ENCODE data around the gene GRIP1. TPM values are rescaled to one million over a fixed set of nuclear protein-coding genes. Genes with fewer than 3 reads are reported as not detected.

GRIP1 gene
- total RNA-seq, 1 donor from 2014 or later = 122 TPM

GRCh38 chr12:66491853-66492252, 187.0 kb downstream of the GRIP1 start:
- no peak for FAIRE-seq

GRCh38 chr12:66482351-66483203, 196.3 kb downstream of the GRIP1 start:
- DNase-seq (ENCODE audit: low spot score in 2 of 2) (no peak), FAIRE-seq (no peak)

More at GRCh38 chr12:66491853-66492252, 187.0 kb downstream of the GRIP1 start:
- no peak for DNase-seq (ENCODE audit: low spot score in 2 of 2)

GRCh38 chr12:66467932-66468331, 210.9 kb downstream of the GRIP1 start:
- DNase-seq (ENCODE audit: low spot score in 2 of 2) (no peak), FAIRE-seq (no peak)

GRCh38 chr12:66461331-66461730, 217.5 kb downstream of the GRIP1 start:
- DNase-seq (ENCODE audit: low spot score in 2 of 2) (no peak), FAIRE-seq (no peak)

GRCh38 chr12:66459944-66460482, 218.9 kb downstream of the GRIP1 start:
- FAIRE-seq (no peak), DNase-seq (ENCODE audit: low spot score in 2 of 2) (no peak)

GRCh38 chr12:66456612-66457011, 222.3 kb downstream of the GRIP1 start:
- DNase-seq (ENCODE audit: low spot score in 2 of 2) (no peak), FAIRE-seq (no peak)

GRCh38 chr12:66453844-66454243, 225.0 kb downstream of the GRIP1 start:
- no peak for FAIRE-seq
- no peak for DNase-seq (ENCODE audit: low spot score in 2 of 2)

GRCh38 chr12:66453120-66453519, 225.8 kb downstream of the GRIP1 start:
- no peak for FAIRE-seq
- DNase-seq (ENCODE audit: low spot score in 2 of 2) = no peak

GRCh38 chr12:66449531-66449930, 229.3 kb downstream of the GRIP1 start:
- DNase-seq (ENCODE audit: low spot score in 2 of 2) = no peak
- no peak for FAIRE-seq

- DNase-seq (ENCODE audit: low spot score in 2 of 2) (no peak), FAIRE-seq (no peak)
Measured at GRCh38 chr12:66447643-66448042, 231.2 kb downstream of the GRIP1 start.

GRCh38 chr12:66446276-66446675, 232.6 kb downstream of the GRIP1 start:
- no peak for DNase-seq (ENCODE audit: low spot score in 2 of 2)
- FAIRE-seq = no peak

GRCh38 chr12:66441905-66442559, 236.8 kb downstream of the GRIP1 start:
- DNase-seq (ENCODE audit: low spot score in 2 of 2) = no peak
- no peak for FAIRE-seq

- DNase-seq (ENCODE audit: low spot score in 2 of 2) = no peak
- no peak for FAIRE-seq
Measured at GRCh38 chr12:66438601-66439000, 240.3 kb downstream of the GRIP1 start.

GRCh38 chr12:66430106-66430505, 248.8 kb downstream of the GRIP1 start:
- no peak for FAIRE-seq
- DNase-seq (ENCODE audit: low spot score in 2 of 2) = no peak

- FAIRE-seq = no peak
- no peak for DNase-seq (ENCODE audit: low spot score in 2 of 2)
Measured at GRCh38 chr12:66428870-66429269, 250.0 kb downstream of the GRIP1 start.

- no peak for DNase-seq (ENCODE audit: low spot score in 2 of 2)
- FAIRE-seq = no peak
Measured at GRCh38 chr12:66428261-66428660, 250.6 kb downstream of the GRIP1 start.

GRCh38 chr12:66426696-66427095, 252.2 kb downstream of the GRIP1 start:
- no peak for DNase-seq (ENCODE audit: low spot score in 2 of 2)
- no peak for FAIRE-seq

- no peak for DNase-seq (ENCODE audit: low spot score in 2 of 2)
- FAIRE-seq = no peak
Measured at GRCh38 chr12:66423266-66423665, 255.6 kb downstream of the GRIP1 start.

- DNase-seq (ENCODE audit: low spot score in 2 of 2) (no peak), FAIRE-seq (no peak)
Measured at GRCh38 chr12:66418908-66419307, 260.0 kb downstream of the GRIP1 start.

- DNase-seq (ENCODE audit: low spot score in 2 of 2) (no peak), FAIRE-seq (no peak)
Measured at GRCh38 chr12:66417217-66417616, 261.7 kb downstream of the GRIP1 start.

- no peak for FAIRE-seq
- no peak for DNase-seq (ENCODE audit: low spot score in 2 of 2)
Measured at GRCh38 chr12:66409195-66409871, 269.5 kb downstream of the GRIP1 start.

Measured in frontal cortex (tissue), 4 donors.